A549 (cell line): Measurements from ENCODE around the gene CEBPZ. TPM values are rescaled to one million over a fixed set of nuclear protein-coding genes. Genes with fewer than 3 reads are reported as not detected.

Source experiments
- ATAC-seq, 2 experiments: fragments of 200-7000 bp in 1 of 2; fragments of >200 bp in 1 of 2; cut with Nextera tagmentation in 1 of 2; cut with Tn5 transposase in 1 of 2; 3 replicates each; pipeline versions ENCODE4 v1.8.0 to v1.9.1; 2018 to 2020; ENCODE audit warnings: mild to moderate bottlenecking in 1 of 2, moderate library complexity in 1 of 2
- CTCF ChIA-PET: fragments of 300-600 bp; sonication (Branson Sonifier 250); formaldehyde crosslinking; extraction: SDS; loops from one replicate; lab custom pipeline; 2021; ENCODE audit warnings: antibody characterized with exemption, inconsistent platforms; lab: Yijun Ruan, JAX
- POLR2A ChIA-PET: fragments of 350-600 bp; formaldehyde crosslinking; extraction: SDS; loops from one replicate; lab custom pipeline; 2021; ENCODE audit warnings: antibody characterized with exemption, inconsistent platforms; lab: Yijun Ruan, JAX
- DNase-seq, 2 experiments: peaks; one replicate each; pipeline versions ENCODE4 v3.0.0 to v3.0.0-alpha.2; 2011 to 2016; ENCODE audit warnings: low read depth in 1 of 2, low spot score in 1 of 2
- FAIRE-seq: peaks from 2 replicates; lab custom pipeline; 2011; peaks lifted over from hg19 to GRCh38; lab: Jason Lieb, UNC
- H3K27ac ChIP-seq, 2 experiments: fragments of >200 bp; sonication (Bioruptor Twin); formaldehyde crosslinking; 3 replicates each; pipeline ENCODE4 v1.5.1; 2016 to 2017
- H3K4me1 ChIP-seq: fragments of >200 bp; sonication (Bioruptor Twin); formaldehyde crosslinking; 3 replicates; pipeline ENCODE4 v1.6.1; 2016
- H3K4me2 ChIP-seq: fragments of >200 bp; sonication (Bioruptor Twin); formaldehyde crosslinking; 3 replicates; pipeline ENCODE4 v1.6.1; 2016
- H3K4me3 ChIP-seq: fragments of >200 bp; sonication (Bioruptor Twin); formaldehyde crosslinking; 3 replicates; pipeline ENCODE4 v1.5.1; 2016
- H3K9me3 ChIP-seq: fragments of >200 bp; sonication (Bioruptor Twin); formaldehyde crosslinking; 3 replicates; pipeline ENCODE4 v1.6.1; 2016
- CHD4 ChIP-seq: fragments of 200-600 bp; sonication (generic); IDR thresholded peaks from 2 replicates; pipeline ENCODE4 v1.6.1; 2016; ENCODE audit warnings: antibody characterized with exemption, mild to moderate bottlenecking, borderline replicate concordance
- ESRRA ChIP-seq: fragments of 150-350 bp; IDR thresholded peaks from 2 replicates; pipeline ENCODE4 v1.6.1; 2014; ENCODE audit warnings: mild to moderate bottlenecking, low read length, borderline replicate concordance
- FOSL2 ChIP-seq, 2 experiments: fragments of 450-650 bp in 1 of 2; fragments of >200 bp in 1 of 2; sonication (Bioruptor Twin) in 1 of 2; formaldehyde crosslinking; IDR thresholded peaks; 2 replicates each; pipeline versions ENCODE4 v1.5.0 to v1.6.1; 2016 to 2020; ENCODE audit warnings: mild to moderate bottlenecking in 1 of 2, moderate library complexity in 1 of 2
- FOXS1 ChIP-seq: fragments of 250-450 bp; sonication (Bioruptor Pico); IDR thresholded peaks from 2 replicates; pipeline ENCODE4 v1.5.0; 2020; ENCODE audit warnings: mild to moderate bottlenecking, moderate library complexity
- GATA3 ChIP-seq: IDR thresholded peaks from 2 replicates; pipeline ENCODE4 v1.6.1; 2012; ENCODE audit warnings: borderline replicate concordance
- HOXB13 ChIP-seq: fragments of 250-450 bp; sonication (Bioruptor Pico); IDR thresholded peaks from 2 replicates; pipeline ENCODE4 v1.5.0; 2020; ENCODE audit warnings: low read depth, mild to moderate bottlenecking, moderate library complexity
- JUN ChIP-seq, 2 experiments: fragments of >200 bp; sonication (Bioruptor Twin); formaldehyde crosslinking; IDR thresholded peaks; 2 replicates in 1 of 2; 3 replicates in 1 of 2; pipeline ENCODE4 v1.6.1; 2016 to 2017
- JUNB ChIP-seq: fragments of >200 bp; sonication (Bioruptor Twin); formaldehyde crosslinking; IDR thresholded peaks from 2 replicates; pipeline ENCODE4 v1.6.1; 2016
- KDM1A ChIP-seq: fragments of 200-600 bp; sonication (generic); IDR thresholded peaks from 2 replicates; pipeline ENCODE4 v1.6.1; 2016; ENCODE audit warnings: low read depth, mild to moderate bottlenecking
- MAZ ChIP-seq: fragments of 150-350 bp; IDR thresholded peaks from 2 replicates; pipeline ENCODE4 v1.6.1; 2014; ENCODE audit warnings: antibody characterized with exemption, low read depth, low read length, borderline replicate concordance
- MYC ChIP-seq: IDR thresholded peaks from 2 replicates; pipeline ENCODE4 v1.6.1; 2012; ENCODE audit warnings: mild to moderate bottlenecking, inconsistent platforms, low read length, improper control_type of control experiment, borderline replicate concordance
- NFE2L2 ChIP-seq: fragments of 150-350 bp; conservative IDR thresholded peaks from 2 replicates; pipeline ENCODE4 v1.6.1; 2014; ENCODE audit warnings: low read length
- NPAS2 ChIP-seq: fragments of 250-450 bp; sonication (Bioruptor Pico); IDR thresholded peaks from 2 replicates; pipeline ENCODE4 v1.8.0; 2022; ENCODE audit warnings: mild to moderate bottlenecking, moderate library complexity, borderline replicate concordance
- PHF8 ChIP-seq: fragments of 200-600 bp; sonication (generic); IDR thresholded peaks from 2 replicates; pipeline ENCODE4 v1.6.1; 2016; ENCODE audit warnings: low read depth, mild to moderate bottlenecking, antibody characterized with exemption, moderate library complexity, borderline replicate concordance
- POLR2A ChIP-seq: IDR thresholded peaks from 2 replicates; pipeline ENCODE4 v1.6.1; 2012; ENCODE audit warnings: mild to moderate bottlenecking, low read length
- RCOR1 ChIP-seq: fragments of 150-350 bp; IDR thresholded peaks from 2 replicates; pipeline ENCODE4 v1.6.1; 2014; ENCODE audit warnings: antibody characterized with exemption, low read length, low read depth
- RFX5 ChIP-seq: fragments of 450-650 bp; IDR thresholded peaks from 2 replicates; pipeline ENCODE4 v1.7.1; 2014; ENCODE audit warnings: antibody characterized with exemption, mild to moderate bottlenecking, moderate library complexity
- SREBF2 ChIP-seq: fragments of 450-650 bp; IDR thresholded peaks from 2 replicates; pipeline ENCODE4 v1.6.1; 2014; ENCODE audit warnings: mild to moderate bottlenecking, moderate library complexity
- ZC3H11A ChIP-seq: fragments of 450-650 bp; IDR thresholded peaks from 2 replicates; pipeline ENCODE4 v1.6.1; 2014; ENCODE audit warnings: antibody characterized with exemption, mild to moderate bottlenecking
- WGBS: methylation state at CpG from one replicate; pipeline ENCODE4 v1.1.6; 2017; ENCODE audit errors: missing lambda C conversion rate; 5-methylcytosine and 5-hydroxymethylcytosine counted together
- polyA plus RNA-seq, 4 experiments: library from polyadenylated mRNA; depleted of rRNA in 3 of 4; stranded (reverse); fragments of >200 nt; fragmentation: RNase III in 1 of 4; extraction: RNeasy Plus Mini Kit Qiagen cat#74134 plus additional on column Dnase treatment in 1 of 4; gene quantifications; 2 replicates in 3 of 4; 3 replicates in 1 of 4; pipeline ENCODE4 v1.2.3, GENCODE V29; 2011 to 2017
- TF ChIP-seq, protein P1 (sequence below): fragments of >200 bp; sonication (Bioruptor Twin); formaldehyde crosslinking; IDR thresholded peaks from 3 replicates; pipeline ENCODE4 v1.5.1; 2016
- TF ChIP-seq, protein P2 (sequence below): fragments of >200 bp; sonication (Bioruptor Twin); formaldehyde crosslinking; IDR thresholded peaks from 3 replicates; pipeline ENCODE4 v1.6.1; 2016
- TF ChIP-seq, protein P3 (sequence below): IDR thresholded peaks from 2 replicates; pipeline ENCODE4 v1.6.1; 2012
- TF ChIP-seq, protein P4 (sequence below): fragments of 200-600 bp; sonication (generic); IDR thresholded peaks from 2 replicates; pipeline ENCODE4 v1.6.1; 2016; ENCODE audit warnings: antibody characterized with exemption, mild to moderate bottlenecking, moderate library complexity

Gene CEBPZ
- polyA plus RNA-seq, 2 of the 4 experiments (the other 2 are of a cell fraction), result 70.9 to 71.5 TPM

DNA sequence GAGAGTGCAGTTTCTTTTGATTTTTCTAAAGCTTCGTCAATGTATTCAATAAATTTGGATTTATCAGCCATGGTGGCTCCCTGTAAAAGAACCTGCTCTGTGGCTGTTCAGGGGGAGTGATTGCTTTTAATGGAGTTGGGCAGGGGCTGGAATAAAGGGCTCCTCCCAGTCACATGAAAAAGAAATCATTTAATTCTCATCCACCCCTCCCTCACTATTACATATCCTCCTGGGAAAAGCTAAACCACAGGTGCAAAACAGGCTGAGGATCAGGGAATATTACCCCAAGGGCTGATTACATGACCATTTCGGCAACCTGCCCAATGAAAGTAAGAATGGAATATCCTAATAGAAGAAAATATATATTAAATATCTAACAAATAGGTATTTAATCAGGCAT lies 42.8 kb downstream of the CEBPZ start, which contains the start of gene SULT6B1:
Gene SULT6B1, minus strand, starts transcription at position 101 of the 400 bp plus-strand sequence. Its CDS starts 30 bp downstream, at position 71.
- H3K4me3 ChIP-seq, result no peak within 1 kb of the TSS
- FAIRE-seq, result no peak

DNA sequence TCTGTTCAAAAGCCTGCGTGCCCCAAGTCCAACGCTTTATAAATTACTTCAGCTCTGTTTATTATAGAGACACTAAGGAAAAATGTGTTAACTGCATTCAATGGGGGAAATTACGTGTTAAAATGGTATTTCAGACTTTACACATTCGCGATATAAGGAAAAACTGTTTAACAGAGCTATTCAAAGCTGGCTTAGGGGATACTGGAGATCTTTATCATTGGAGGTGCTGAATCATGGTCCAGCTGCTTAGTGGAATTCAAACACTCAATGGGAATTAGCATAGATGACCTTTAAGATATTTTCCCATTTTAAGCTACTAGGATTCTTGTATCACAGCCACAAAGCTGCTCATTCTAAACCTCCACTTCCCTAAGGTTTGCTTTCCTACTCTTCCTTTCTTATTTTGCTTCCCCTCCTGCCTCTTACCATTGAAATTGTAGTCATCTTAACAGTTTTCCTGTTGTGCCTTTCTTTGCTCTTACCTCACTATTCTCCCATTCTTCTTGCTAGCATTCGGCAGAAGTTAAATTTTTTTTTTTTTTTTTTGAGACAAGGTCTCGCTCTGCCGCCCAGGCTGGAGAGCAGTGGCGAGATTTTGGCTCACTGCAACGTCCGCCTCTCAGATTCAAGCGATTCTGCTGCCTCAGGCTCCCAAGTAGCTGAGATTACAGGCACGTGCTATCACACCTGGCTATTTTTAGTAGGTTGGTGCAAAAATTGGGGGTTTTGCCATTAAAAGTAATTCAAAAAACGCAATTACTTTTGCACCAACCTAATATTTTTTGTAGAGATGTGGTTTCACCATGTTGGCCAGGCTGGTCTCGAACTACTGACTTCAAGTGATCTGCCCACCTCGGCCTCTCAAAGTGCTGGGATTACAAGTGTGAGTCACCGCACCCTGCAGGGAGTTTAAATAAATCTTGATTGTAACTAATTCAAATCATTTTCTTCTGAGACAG lies 49.4 kb downstream of the CEBPZ start:
- ChIA-PET POLR2A (interaction anchor here (0.8 kb wide), 1 partner anchor 25 kb away, joined by 4 read pairs; the partner anchor contains the start of gene EIF2AK2), CTCF (interaction anchor here (1.0 to 2.6 kb wide), 2 partner anchors 13 to 26 kb away, joined by 3 to 19 read pairs; no protein-coding TSS in a partner anchor)
- DNase-seq, result no peak
- Histone ChIP-seq H3K4me1 (0 out of 3 replicates have a peak, but pooled peaks cover 3% of the 10 kb centered on the region), H3K9me3 (no peaks in the 10 kb centered on the region), H3K4me2 (no peak overlapping the region), H3K4me3 (no peak overlapping the region), H3K27ac (no peak overlapping the region)
- TF ChIP-seq, protein P1, sequence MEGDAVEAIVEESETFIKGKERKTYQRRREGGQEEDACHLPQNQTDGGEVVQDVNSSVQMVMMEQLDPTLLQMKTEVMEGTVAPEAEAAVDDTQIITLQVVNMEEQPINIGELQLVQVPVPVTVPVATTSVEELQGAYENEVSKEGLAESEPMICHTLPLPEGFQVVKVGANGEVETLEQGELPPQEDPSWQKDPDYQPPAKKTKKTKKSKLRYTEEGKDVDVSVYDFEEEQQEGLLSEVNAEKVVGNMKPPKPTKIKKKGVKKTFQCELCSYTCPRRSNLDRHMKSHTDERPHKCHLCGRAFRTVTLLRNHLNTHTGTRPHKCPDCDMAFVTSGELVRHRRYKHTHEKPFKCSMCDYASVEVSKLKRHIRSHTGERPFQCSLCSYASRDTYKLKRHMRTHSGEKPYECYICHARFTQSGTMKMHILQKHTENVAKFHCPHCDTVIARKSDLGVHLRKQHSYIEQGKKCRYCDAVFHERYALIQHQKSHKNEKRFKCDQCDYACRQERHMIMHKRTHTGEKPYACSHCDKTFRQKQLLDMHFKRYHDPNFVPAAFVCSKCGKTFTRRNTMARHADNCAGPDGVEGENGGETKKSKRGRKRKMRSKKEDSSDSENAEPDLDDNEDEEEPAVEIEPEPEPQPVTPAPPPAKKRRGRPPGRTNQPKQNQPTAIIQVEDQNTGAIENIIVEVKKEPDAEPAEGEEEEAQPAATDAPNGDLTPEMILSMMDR, result no peak
- WGBS, result 72% methylated on average over 17 of the region's 17 CpGs
- no peak; a peak in 1 of 6 replicates for ATAC-seq
- no peak for FAIRE-seq

More for the DNA sequence above, 42.8 kb downstream of the CEBPZ start, which contains the start of gene SULT6B1:
- TF ChIP-seq GATA3, result no peak
- no peak for TF ChIP-seq HOXB13 (CRISPR knock-in tag)
- TF ChIP-seq NFE2L2, result no peak
- no peak for TF ChIP-seq JUN (IDR thresholded peaks at IDR 0.05)
- no peak for TF ChIP-seq CHD4
- TF ChIP-seq JUNB, result no peak
- TF ChIP-seq ZC3H11A, result no peak
- TF ChIP-seq, protein P2, sequence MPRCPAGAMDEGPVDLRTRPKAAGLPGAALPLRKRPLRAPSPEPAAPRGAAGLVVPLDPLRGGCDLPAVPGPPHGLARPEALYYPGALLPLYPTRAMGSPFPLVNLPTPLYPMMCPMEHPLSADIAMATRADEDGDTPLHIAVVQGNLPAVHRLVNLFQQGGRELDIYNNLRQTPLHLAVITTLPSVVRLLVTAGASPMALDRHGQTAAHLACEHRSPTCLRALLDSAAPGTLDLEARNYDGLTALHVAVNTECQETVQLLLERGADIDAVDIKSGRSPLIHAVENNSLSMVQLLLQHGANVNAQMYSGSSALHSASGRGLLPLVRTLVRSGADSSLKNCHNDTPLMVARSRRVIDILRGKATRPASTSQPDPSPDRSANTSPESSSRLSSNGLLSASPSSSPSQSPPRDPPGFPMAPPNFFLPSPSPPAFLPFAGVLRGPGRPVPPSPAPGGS, result no peak
- DNase-seq (no peak), ATAC-seq (no peak)
- POLR2A ChIA-PET, result no interaction called here
- WGBS, result 87% methylated on average over 2 of the region's 2 CpGs
- Histone ChIP-seq H3K4me2 (peak within 1 kb of the TSS; percentile 60), H3K27ac (peak within 1 kb of the TSS; percentile 41 to 66; a peak in 5 of 6 replicates), H3K4me1 (peaks cover 16% of the 10 kb centered on the region), H3K9me3 (no peaks in the 10 kb centered on the region)
- CTCF ChIA-PET, result interaction anchor here (1.4 to 4.4 kb wide), 2 partner anchors 21 to 30 kb away, joined by 5 to 25 read pairs; no protein-coding TSS in a partner anchor

DNA sequence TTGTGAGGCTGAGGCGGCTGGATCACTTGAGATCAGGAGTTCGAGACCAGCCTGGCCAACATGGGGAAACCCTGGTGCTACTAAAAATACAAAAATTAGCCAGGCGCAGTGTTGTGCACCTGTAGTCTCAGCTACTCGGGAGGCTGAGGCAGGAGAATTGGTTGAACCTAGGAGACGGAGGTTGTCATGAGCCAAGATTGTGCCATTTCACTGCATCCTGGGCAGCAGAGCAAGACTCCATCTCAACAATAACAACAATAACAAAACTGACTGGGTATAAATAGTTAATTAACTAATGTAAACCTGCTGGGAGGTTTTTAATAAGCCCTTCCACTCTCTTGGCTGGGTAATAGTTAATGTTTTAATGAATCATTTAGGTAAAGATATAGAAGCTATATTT lies 50.8 kb downstream of the CEBPZ start:
- CTCF ChIA-PET, result interaction anchor here (1.2 to 2.6 kb wide), 2 partner anchors 11 to 47 kb away, joined by 3 to 19 read pairs; no protein-coding TSS in a partner anchor
- FAIRE-seq (no peak), ATAC-seq (no peak), DNase-seq (no peak)
- no peak overlapping the region for H3K4me3 ChIP-seq
- WGBS, result 83% methylated on average over 5 of the region's 5 CpGs
- 0 out of 3 replicates have a peak, but pooled peaks cover 3% of the 10 kb centered on the region for H3K4me1 ChIP-seq
- H3K9me3 ChIP-seq, result no peaks in the 10 kb centered on the region
- H3K27ac ChIP-seq, result no peak overlapping the region
- POLR2A ChIA-PET, result no interaction called here
- H3K4me2 ChIP-seq, result no peak overlapping the region
- TF ChIP-seq RCOR1 (no peak), NPAS2 (no peak), FOSL2 (IDR thresholded peaks at IDR 0.05) (no peak), FOSL2 (CRISPR knock-in tag; IDR thresholded peaks at IDR 0.05) (no peak), SREBF2 (no peak), GATA3 (no peak), MAZ (no peak), RFX5 (no peak), MYC (no peak), ESRRA (no peak), JUNB (no peak), KDM1A (no peak), POLR2A (no peak), FOXS1 (CRISPR knock-in tag) (no peak), PHF8 (no peak)
- TF ChIP-seq, protein P3, sequence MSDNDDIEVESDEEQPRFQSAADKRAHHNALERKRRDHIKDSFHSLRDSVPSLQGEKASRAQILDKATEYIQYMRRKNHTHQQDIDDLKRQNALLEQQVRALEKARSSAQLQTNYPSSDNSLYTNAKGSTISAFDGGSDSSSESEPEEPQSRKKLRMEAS, result no peak
- TF ChIP-seq, protein P2, result no peak
- TF ChIP-seq, protein P4, sequence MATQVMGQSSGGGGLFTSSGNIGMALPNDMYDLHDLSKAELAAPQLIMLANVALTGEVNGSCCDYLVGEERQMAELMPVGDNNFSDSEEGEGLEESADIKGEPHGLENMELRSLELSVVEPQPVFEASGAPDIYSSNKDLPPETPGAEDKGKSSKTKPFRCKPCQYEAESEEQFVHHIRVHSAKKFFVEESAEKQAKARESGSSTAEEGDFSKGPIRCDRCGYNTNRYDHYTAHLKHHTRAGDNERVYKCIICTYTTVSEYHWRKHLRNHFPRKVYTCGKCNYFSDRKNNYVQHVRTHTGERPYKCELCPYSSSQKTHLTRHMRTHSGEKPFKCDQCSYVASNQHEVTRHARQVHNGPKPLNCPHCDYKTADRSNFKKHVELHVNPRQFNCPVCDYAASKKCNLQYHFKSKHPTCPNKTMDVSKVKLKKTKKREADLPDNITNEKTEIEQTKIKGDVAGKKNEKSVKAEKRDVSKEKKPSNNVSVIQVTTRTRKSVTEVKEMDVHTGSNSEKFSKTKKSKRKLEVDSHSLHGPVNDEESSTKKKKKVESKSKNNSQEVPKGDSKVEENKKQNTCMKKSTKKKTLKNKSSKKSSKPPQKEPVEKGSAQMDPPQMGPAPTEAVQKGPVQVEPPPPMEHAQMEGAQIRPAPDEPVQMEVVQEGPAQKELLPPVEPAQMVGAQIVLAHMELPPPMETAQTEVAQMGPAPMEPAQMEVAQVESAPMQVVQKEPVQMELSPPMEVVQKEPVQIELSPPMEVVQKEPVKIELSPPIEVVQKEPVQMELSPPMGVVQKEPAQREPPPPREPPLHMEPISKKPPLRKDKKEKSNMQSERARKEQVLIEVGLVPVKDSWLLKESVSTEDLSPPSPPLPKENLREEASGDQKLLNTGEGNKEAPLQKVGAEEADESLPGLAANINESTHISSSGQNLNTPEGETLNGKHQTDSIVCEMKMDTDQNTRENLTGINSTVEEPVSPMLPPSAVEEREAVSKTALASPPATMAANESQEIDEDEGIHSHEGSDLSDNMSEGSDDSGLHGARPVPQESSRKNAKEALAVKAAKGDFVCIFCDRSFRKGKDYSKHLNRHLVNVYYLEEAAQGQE, result no peak
